Activated naive CD8-positive, alpha-beta T cell treated with anti-CD3 and anti-CD28 coated beads, Interleukin-2, amount 10 ng/mL, durations not matched to agents 7 days and 5 days (primary cell): Measurements from ENCODE around the gene PLD6. TPM values are rescaled to one million over a fixed set of nuclear protein-coding genes. Genes with fewer than 3 reads are reported as not detected.

Experiments used
- ATAC-seq: fragments of 150-1000 bp; cut with Tn5 transposase; one replicate; pipeline ENCODE4 v1.10.0; 2021; ENCODE audit warnings: low read depth, moderate library complexity
- POLR2A ChIA-PET: fragments of 350-600 bp; sonication (Branson Sonifier 250); formaldehyde crosslinking; loops from one replicate; lab custom pipeline; 2021; ENCODE audit warnings: antibody characterized with exemption; lab: Charles Lee
- DNase-seq: peaks from one replicate; pipeline ENCODE4 v3.0.0; 2021
- H3K27ac Mint-ChIP-seq: one replicate; pipeline ENCODE4 v1.8.0; 2022; ENCODE audit warnings: mild to moderate bottlenecking, mixed read lengths
- H3K27me3 Mint-ChIP-seq: one replicate; pipeline ENCODE4 v1.8.0; 2022; ENCODE audit warnings: mild to moderate bottlenecking, moderate library complexity, mixed read lengths
- H3K36me3 Mint-ChIP-seq: one replicate; pipeline ENCODE4 v1.8.0; 2021; ENCODE audit warnings: mild to moderate bottlenecking, mixed read lengths
- H3K4me1 Mint-ChIP-seq: one replicate; pipeline ENCODE4 v1.8.0; 2021; ENCODE audit warnings: mixed read lengths
- H3K4me3 Mint-ChIP-seq: one replicate; pipeline ENCODE4 v1.8.0; 2022; ENCODE audit warnings: mild to moderate bottlenecking, moderate library complexity, mixed read lengths
- H3K9me3 Mint-ChIP-seq: one replicate; pipeline ENCODE4 v1.8.0; 2021; ENCODE audit warnings: mixed read lengths
- total RNA-seq, 2 experiments: library from RNA; stranded (reverse); gene quantifications; one replicate each; pipeline ENCODE4 v1.2.3, GENCODE V29; 2021

The PLD6 gene
- total RNA-seq, 2 experiments from 2014 or later, result 5.5 to 6.3 TPM

- no peaks in the 10 kb centered on the region for H3K9me3 Mint-ChIP-seq
- peaks cover 40% of the 10 kb centered on the region for H3K4me1 Mint-ChIP-seq
- H3K27me3 Mint-ChIP-seq, result no peaks in the 10 kb centered on the region
- peak overlapping the region; percentile 42 for H3K27ac Mint-ChIP-seq
- H3K4me3 Mint-ChIP-seq, result no peak overlapping the region
- peaks cover 28% of the 10 kb centered on the region for H3K36me3 Mint-ChIP-seq
- POLR2A ChIA-PET, result interaction anchor here (0.6 to 1.1 kb wide), 2 partner anchors 62 to 85 kb away, joined by 4 read pairs; partner anchors contain the start of gene FLCN
- no peak for DNase-seq
- no peak for ATAC-seq
Observed at GRCh38 chr17:17175340-17175739, 30.8 kb downstream of the PLD6 start.

GRCh38 chr17:17173921-17174320 lies 32.2 kb downstream of the PLD6 start:
- peaks cover 25% of the 10 kb centered on the region for H3K36me3 Mint-ChIP-seq

DNA sequence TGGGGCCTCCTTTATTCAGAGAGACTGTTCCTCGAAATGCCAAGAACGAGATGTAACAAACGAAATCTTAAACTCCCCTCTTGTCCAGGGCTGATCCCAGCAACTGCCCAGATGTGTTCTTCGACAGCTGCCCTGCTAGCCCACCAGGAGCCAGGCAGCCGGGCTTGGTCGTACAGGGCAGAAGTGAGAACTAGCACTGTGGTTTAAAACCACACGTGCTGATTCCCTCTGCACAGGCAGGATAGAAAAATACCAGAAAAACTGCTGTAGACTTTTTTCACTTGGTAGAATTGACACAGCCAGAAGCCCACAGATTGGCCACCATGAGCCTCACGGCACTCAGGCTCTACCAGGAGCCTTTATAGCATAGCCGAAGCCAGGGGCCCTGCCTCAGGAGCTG lies 33.1 kb downstream of the PLD6 start:
- Mint-ChIP-seq H3K4me1 (peaks cover 26% of the 10 kb centered on the region), H3K36me3 (peaks cover 20% of the 10 kb centered on the region), H3K9me3 (no peaks in the 10 kb centered on the region), H3K27me3 (no peaks in the 10 kb centered on the region), H3K4me3 (no peak overlapping the region), H3K27ac (peak overlapping the region; percentile 64)
- POLR2A ChIA-PET, result interaction anchor here (1.2 kb wide), 1 partner anchor 15 kb away, joined by 3 read pairs; no protein-coding TSS in a partner anchor
- ATAC-seq (no peak), DNase-seq (no peak)

More at GRCh38 chr17:17173921-17174320, 32.2 kb downstream of the PLD6 start:
- no peak overlapping the region for H3K4me3 Mint-ChIP-seq
- peaks cover 31% of the 10 kb centered on the region for H3K4me1 Mint-ChIP-seq
- no peaks in the 10 kb centered on the region for H3K27me3 Mint-ChIP-seq
- peak overlapping the region; percentile 32 for H3K27ac Mint-ChIP-seq
- DNase-seq, result no peak
- no peak for ATAC-seq
- POLR2A ChIA-PET, result no interaction called here
- H3K9me3 Mint-ChIP-seq, result no peaks in the 10 kb centered on the region

DNA sequence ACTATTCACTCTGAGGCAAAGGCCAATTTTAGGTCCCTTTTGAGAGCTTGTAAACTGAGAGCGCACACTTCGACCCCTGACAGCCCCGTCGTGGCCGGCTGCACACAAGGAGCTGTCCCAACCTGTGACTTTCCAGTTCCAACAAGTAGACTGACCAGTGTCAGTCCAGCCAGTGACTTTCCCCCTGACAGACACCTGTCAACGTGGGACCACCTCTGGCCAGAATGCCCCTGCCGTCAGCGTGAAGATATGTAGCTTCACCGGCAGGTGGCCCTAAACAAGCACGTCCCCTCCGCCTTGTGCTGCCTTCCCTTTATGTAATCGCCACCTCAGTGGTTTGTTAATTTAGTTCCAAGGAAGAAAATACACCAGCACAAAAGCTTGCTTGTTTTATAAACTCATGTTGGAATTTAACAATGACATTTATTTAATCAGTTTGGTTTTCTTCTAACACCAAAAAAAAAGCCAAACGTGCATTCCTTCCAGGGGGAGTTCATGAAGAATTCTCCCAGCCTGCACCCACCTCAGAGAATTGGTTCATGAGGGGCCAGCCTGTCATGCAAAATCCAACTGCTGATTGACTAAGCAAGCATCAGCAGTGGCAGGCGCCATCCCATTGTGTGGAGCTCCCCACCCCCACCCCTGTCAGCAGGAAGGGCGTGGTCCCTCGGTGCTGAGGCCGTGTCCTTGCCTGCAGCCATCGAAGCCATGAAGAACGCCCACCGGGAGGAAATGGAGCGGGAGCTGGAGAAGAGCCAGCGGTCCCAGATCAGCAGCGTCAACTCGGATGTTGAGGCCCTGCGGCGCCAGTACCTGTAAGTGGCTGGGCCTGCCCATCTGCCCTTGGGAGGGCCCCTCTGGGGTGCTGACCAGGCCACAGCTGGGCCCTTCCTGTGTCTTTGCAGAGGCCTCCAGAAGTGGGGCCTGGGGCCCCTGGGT lies 33.9 kb downstream of the PLD6 start:
- H3K9me3 Mint-ChIP-seq, result no peaks in the 10 kb centered on the region
- H3K4me3 Mint-ChIP-seq, result no peak overlapping the region
- H3K4me1 Mint-ChIP-seq, result peaks cover 20% of the 10 kb centered on the region
- POLR2A ChIA-PET, result interaction anchor here (1.2 kb wide), 1 partner anchor 16 kb away, joined by 3 read pairs; no protein-coding TSS in a partner anchor
- ATAC-seq, result no peak
- DNase-seq, result no peak
- H3K36me3 Mint-ChIP-seq, result peaks cover 15% of the 10 kb centered on the region
- H3K27me3 Mint-ChIP-seq, result no peaks in the 10 kb centered on the region
- H3K27ac Mint-ChIP-seq, result peak overlapping the region; percentile 28

GRCh38 chr17:17171186-17171585 lies 34.9 kb downstream of the PLD6 start:
- peaks cover 14% of the 10 kb centered on the region for H3K4me1 Mint-ChIP-seq
- no peak overlapping the region for H3K27ac Mint-ChIP-seq
- H3K9me3 Mint-ChIP-seq, result no peaks in the 10 kb centered on the region
- H3K27me3 Mint-ChIP-seq, result no peaks in the 10 kb centered on the region
- ATAC-seq (no peak), DNase-seq (no peak)
- no peak overlapping the region for H3K4me3 Mint-ChIP-seq
- POLR2A ChIA-PET, result no interaction called here
- H3K36me3 Mint-ChIP-seq, result peaks cover 11% of the 10 kb centered on the region

- DNase-seq, result no peak
- Mint-ChIP-seq H3K36me3 (peaks cover 11% of the 10 kb centered on the region), H3K9me3 (no peaks in the 10 kb centered on the region), H3K4me1 (peaks cover 8% of the 10 kb centered on the region), H3K27me3 (no peaks in the 10 kb centered on the region), H3K4me3 (no peak overlapping the region), H3K27ac (peak overlapping the region; percentile 56)
- POLR2A ChIA-PET, result no interaction called here
- ATAC-seq, result no peak
Observed at GRCh38 chr17:17170346-17170985, 35.7 kb downstream of the PLD6 start.

GRCh38 chr17:17169396-17169795 lies 36.7 kb downstream of the PLD6 start:
- Mint-ChIP-seq H3K4me3 (no peak overlapping the region), H3K36me3 (peaks cover 11% of the 10 kb centered on the region), H3K9me3 (no peaks in the 10 kb centered on the region), H3K27me3 (no peaks in the 10 kb centered on the region), H3K4me1 (peaks cover 8% of the 10 kb centered on the region), H3K27ac (peak overlapping the region; percentile 34)
- DNase-seq (no peak), ATAC-seq (no peak)
- POLR2A ChIA-PET, result no interaction called here

DNA sequence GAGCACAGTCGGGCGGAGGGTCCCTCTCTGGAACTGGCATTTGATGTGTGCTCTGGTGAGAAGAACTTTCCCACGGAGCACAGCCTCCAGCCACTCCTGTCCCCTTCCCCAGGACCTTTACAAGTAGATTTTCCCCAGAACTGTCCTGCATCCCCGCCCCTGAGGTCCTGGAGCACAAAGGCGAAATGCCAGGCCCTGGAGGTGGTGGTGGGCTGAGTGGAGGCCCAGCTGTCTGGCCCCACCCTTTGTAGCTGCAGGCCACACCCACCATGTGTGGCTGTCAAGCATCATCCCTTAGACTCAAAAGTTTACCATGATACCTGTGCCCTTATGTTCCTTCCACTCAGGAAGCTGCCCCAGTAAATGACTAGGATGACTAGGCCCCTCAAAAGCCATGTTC lies 37.7 kb downstream of the PLD6 start:
- Mint-ChIP-seq H3K27me3 (no peaks in the 10 kb centered on the region), H3K27ac (no peak overlapping the region), H3K4me1 (peaks cover 7% of the 10 kb centered on the region), H3K9me3 (no peaks in the 10 kb centered on the region), H3K4me3 (no peak overlapping the region), H3K36me3 (peaks cover 9% of the 10 kb centered on the region)
- POLR2A ChIA-PET, result no interaction called here
- DNase-seq, result no peak
- no peak for ATAC-seq

DNA sequence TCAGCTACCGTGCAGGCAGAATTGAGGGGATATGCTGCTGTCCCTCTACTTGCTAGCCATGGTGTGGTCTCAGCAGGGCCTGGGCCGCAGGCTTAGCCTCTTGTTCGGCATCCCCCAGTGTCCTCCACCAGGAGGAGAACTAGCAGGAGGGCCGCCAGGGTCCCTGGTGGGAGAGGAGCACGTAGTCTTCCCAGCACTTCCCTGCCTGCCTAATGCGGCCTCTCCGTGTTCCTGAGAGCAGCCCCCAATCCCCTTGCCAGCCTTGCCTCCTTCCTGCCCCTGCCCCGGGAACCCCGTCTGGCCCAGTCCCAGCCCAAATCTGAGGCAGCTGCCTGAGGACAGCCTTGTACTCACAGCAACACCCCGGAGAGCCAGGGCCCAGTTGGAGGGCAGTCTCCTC lies 38.1 kb downstream of the PLD6 start:
- POLR2A ChIA-PET, result no interaction called here
- H3K36me3 Mint-ChIP-seq, result peaks cover 9% of the 10 kb centered on the region
- no peak for ATAC-seq
- H3K27ac Mint-ChIP-seq, result no peak overlapping the region
- H3K9me3 Mint-ChIP-seq, result no peaks in the 10 kb centered on the region
- DNase-seq, result no peak
- peaks cover 6% of the 10 kb centered on the region for H3K4me1 Mint-ChIP-seq
- no peaks in the 10 kb centered on the region for H3K27me3 Mint-ChIP-seq
- H3K4me3 Mint-ChIP-seq, result no peak overlapping the region

GRCh38 chr17:17167356-17167755 lies 38.8 kb downstream of the PLD6 start:
- POLR2A ChIA-PET, result no interaction called here
- Mint-ChIP-seq H3K4me3 (no peak overlapping the region), H3K4me1 (peaks cover 2% of the 10 kb centered on the region), H3K9me3 (no peaks in the 10 kb centered on the region), H3K27me3 (no peaks in the 10 kb centered on the region), H3K36me3 (peaks cover 7% of the 10 kb centered on the region), H3K27ac (peak overlapping the region; percentile 32)
- ATAC-seq, result no peak
- DNase-seq, result no peak

DNA sequence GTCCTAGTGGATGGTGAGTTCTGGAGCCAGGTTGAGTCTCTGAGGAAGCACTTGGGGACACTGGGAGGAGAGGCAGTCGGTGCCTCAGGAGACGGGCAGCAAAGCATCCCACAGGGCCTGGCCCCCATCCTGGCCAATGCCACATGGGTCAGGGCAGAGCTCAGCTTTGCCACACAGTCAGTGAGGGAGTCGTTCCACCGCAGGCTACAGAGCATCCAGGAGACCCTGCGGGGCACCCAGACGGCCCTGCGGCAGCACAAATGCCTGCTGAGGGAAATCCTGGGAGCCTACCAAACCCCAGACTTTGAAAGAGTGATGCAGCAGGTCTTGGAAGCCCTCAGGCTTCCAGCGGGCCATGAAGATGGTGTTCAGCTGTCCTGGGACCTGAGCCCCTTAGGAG lies 39.7 kb downstream of the PLD6 start:
- Mint-ChIP-seq H3K36me3 (peaks cover 5% of the 10 kb centered on the region), H3K9me3 (no peaks in the 10 kb centered on the region), H3K4me3 (no peak overlapping the region), H3K4me1 (peaks cover 2% of the 10 kb centered on the region), H3K27ac (no peak overlapping the region), H3K27me3 (no peaks in the 10 kb centered on the region)
- DNase-seq, result no peak
- POLR2A ChIA-PET, result no interaction called here
- ATAC-seq, result no peak

GRCh38 chr17:17165666-17166308 lies 40.3 kb downstream of the PLD6 start:
- POLR2A ChIA-PET, result no interaction called here
- H3K36me3 Mint-ChIP-seq, result peaks cover 1% of the 10 kb centered on the region
- H3K4me3 Mint-ChIP-seq, result no peak overlapping the region
- H3K9me3 Mint-ChIP-seq, result no peaks in the 10 kb centered on the region
- ATAC-seq (no peak), DNase-seq (no peak)
- no peak overlapping the region for H3K27ac Mint-ChIP-seq
- no peaks in the 10 kb centered on the region for H3K27me3 Mint-ChIP-seq
- H3K4me1 Mint-ChIP-seq, result no peaks in the 10 kb centered on the region

GRCh38 chr17:17164676-17165075 lies 41.5 kb downstream of the PLD6 start:
- Mint-ChIP-seq H3K9me3 (no peaks in the 10 kb centered on the region), H3K4me1 (no peaks in the 10 kb centered on the region), H3K36me3 (peaks cover 1% of the 10 kb centered on the region), H3K27ac (no peak overlapping the region), H3K27me3 (no peaks in the 10 kb centered on the region), H3K4me3 (no peak overlapping the region)
- POLR2A ChIA-PET, result no interaction called here
- no peak for ATAC-seq
- no peak for DNase-seq
